Middle frontal gyrus (tissue), 1 donor: Measurements from ENCODE around the gene NPRL2.

Experiments used
- DNase-seq: peaks from one replicate; pipeline ENCODE4 v3.0.0-alpha.2; 2015; ENCODE audit warnings: low spot score; ENCODE audit errors: extremely low spot score

The NPRL2 gene

DNA sequence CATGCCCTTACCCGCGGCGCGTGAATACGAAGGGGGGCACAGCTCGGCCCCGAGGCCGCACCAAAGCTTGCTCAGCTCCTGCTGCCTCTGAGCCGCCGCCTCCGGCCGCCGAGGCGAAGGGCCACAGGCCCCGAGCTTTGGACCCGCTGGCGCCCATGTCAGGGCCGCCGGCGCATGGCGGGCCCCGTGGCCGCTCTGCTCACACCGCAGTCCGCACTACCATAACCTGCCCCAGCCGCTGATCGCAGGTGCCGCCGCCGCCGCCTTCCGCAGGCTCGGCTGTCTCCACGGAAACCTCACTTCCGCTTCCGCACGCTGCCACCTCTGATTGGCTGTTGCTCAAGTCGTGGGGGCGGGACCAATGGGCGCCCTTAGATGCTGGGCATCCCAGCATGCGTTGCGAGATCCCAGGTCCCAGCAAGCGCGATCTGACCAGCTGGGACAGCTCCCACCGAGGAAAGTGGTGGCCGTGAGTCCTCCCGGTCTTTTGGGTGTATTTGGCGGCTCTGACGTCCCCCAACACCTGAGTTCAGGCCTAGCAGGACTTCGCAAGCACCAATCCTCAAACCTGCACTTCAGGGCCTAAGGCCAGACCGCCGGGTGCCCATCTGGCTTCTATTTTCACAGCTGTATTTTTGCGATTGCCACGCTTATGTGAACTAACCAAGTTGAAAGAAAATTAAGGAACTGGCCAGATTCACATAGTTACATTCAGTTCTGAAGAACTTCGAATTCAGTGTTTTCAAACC, 22.5 kb downstream of the NPRL2 start, which contains the start of gene TUSC2:
Gene TUSC2, minus strand, starts transcription at position 281 of the 749 bp plus-strand sequence. Its CDS starts 124 bp downstream, at position 157.
- DNase-seq, result peak; percentile 97

DNA sequence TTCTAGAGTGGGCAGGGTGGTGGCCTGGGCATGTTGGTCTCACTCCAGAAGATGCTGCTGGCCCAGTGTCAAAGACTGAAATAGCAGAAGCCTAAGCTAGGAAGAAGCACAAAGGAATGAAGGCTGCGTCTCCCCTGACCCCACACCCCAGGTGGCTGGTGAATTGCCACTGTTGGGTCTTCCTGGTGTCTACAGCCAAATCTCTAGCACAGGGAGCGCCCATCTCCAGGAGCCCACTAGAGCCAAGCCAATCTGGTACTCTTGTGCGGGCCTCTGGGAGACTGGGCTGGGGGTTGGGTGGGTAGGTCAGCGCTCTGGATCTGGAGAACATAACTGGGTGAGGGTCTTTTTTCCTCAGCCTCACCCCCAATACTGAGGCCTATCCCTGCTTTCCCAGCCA, 23.4 kb downstream of the NPRL2 start:
- DNase-seq, result no peak

DNA sequence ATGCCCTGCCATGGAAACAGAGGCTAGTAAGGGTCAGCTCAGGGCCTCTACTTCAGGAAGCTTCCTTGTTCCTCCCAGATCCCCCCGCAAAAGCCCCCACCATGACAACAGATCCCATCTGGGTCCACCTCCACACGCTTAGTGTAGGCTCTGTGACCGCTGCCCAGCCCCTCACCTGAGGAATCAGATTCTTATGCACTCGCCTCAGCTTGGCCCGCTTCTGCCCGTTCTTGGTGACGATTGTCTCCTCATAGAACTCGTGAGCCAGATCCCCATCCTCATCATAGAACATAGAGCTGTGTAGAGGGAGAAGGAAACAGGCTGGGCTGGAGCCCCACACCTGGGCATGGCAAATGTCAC, 24.4 kb downstream of the NPRL2 start:
- no peak for DNase-seq

DNA sequence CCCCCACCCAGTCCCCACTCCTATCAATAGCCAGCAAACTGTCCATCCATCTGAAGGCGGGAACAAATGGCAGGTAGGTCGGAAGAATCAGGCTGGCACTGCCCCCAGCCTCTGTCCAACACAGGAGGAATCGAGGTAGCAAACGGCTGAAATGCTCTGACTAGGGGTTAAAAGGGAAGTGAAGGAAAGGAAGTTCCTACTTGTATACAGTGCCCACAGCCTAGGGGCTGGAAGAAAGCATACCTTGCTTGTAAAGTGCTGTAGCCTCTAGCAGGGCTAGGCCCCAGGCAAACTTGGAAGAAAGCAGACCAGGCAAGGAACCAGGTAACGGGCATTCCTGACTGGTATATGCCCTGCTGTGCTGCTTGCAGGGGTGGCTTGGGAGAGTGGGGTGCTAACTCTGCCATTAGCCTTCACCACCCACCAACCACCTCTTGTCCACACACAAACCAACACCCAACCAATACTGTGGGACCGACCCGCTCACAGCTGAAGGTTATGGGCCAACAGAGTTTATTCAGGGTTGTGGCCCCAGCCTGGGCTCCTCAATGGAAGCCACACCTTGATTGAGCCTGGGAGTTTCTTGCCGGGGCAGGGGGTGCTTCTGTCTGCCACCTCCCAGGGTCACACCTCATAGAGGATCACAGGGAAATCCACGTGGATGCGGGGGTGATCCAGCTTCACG, 24.9 kb downstream of the NPRL2 start:
- DNase-seq, result no peak

DNA sequence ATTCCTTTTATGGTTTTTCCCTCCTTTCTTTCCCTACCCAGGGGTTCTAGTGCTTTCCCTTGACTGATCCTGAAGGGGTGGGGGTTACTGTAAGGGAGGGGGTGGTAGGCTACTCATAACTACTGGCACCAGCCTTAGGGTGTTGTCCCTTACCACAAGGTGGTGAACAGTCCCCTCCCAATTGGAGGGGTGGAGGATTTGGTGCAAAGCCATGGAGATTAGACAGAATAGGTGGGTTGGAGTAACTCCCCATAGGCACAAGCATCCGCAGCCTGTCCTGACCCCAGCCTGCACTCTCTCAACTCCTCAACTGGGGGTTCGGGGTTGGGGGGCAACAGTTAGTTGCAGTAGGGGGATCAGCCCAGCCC, 25.5 kb downstream of the NPRL2 start:
- DNase-seq, result no peak

DNA sequence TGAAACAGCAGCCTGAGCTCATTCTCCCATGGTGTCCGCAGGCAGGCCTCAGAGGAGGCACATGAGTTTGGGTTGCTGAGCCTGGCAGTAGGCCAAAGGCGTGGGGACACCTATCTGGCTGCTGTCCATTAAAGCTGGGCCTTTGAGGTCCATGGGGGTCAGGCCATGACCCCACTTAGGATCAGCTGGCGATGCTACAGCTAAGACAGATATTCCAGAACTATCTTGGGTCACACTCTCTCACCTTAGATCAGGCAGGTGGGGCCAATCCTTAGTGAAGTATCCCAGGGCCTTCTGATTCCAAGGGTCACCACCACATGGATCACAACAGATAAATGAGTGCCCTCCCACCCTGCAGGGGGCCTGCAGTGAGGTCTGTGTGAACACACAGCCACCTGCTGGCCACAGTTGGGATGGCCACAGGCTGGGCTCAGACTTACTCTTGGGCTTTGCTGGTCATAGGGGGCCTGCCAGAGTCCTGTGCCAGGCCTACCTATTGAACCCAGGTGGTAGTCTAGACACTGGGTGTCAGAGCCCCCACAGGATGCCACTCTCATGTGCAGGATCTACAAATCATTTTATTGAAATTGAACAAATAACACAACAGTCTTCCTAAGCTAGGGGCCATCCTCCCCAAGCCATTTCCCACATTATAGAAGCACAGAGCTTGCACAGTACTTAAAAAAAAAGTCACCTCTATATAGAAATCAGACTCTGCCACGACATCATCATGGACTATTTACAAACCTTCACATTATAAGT, 26.0 kb downstream of the NPRL2 start:
- no peak for DNase-seq

DNA sequence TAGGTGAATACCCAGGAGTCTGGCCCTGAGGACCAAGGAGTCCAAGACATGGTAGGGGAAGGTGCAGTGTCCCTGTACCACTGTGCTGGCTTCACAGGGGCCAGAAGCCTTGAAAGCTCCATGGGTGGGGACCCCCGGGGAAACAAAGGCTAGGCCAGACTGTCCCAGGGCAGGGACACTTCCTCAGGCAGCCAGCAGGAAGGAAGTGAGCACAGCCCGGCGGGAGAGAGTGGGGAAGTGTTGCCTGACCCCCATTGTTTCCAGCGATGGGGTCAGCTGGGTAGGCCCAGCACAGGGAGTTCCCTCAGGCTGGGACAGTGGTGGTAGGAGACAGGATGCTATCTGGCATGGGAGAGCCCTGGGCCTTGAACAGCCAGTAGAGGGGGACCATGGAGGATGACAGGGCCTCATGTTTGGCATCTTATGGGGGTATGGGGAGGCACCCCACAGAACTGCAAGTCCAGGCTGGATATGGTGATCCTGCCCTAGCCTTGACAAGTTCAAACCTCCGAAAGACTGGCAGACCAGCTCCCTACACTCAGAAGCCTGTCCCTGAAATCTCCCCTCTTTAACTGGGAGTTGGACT, 26.9 kb downstream of the NPRL2 start:
- no peak for DNase-seq

DNA sequence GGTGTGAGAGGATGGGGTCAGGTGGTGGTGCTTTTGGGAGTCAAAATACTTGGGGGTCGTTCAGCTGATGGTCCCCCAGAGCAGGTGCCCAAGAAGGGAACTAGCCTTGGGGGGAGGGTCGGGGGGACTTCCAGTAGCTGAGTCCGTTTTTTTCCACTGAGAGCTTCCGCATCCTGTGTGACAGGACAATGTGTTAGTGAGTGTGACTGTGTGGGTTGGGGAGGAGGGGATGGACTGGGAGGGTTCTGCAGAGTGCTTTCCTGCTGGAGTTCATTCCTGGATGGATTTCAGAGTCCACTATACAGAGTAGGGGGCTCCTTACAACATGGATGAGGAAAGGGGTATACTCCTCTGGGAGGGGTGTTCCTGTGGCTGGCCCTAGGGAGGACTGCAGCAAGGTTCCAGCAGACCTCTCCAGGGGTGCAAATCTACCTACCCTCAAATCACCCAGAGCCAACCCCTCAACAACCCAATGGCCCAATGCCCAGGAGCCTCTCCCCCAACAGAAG, 27.4 kb downstream of the NPRL2 start:
- DNase-seq, result no peak

DNA sequence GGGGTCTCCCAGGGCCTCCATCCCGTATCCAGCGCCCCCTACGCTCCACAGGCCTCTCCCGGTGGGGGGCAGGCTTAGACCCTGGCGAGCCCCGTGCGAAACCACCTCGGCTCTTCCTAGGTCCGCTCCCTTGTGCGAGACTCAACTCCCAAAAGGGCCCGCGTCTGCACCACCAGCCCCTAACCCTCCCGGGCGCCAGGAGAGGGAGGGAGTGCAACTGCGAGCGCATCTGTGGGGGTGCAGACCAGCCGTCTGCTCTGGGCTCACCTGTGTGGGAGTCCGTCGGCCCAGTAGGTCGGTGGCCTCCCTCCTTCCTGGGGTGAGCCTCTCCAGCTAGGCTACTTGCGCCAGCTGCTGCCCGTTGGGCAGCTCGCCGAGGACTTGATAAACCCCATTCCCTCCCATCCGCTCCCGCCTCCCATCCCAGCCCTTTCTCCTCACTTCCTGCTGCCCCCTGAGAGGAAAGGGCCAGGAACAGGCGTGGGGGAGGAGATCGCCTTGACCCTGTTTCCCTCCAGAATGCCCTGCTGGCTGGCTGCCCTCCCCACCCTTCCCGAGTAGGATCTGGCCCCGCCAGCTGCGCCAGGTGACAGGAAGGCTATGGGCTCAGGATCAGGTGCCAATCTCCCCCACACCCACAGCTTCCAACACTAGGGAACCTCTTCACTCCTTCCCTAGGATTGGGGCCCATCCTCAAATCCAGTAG, 28.0 kb downstream of the NPRL2 start, which contains the start of gene HYAL2:
Gene HYAL2, minus strand, starts transcription at position 360 of the 706 bp plus-strand sequence. CDS start 2,256 bp downstream, outside the sequence.
- no peak for DNase-seq

DNA sequence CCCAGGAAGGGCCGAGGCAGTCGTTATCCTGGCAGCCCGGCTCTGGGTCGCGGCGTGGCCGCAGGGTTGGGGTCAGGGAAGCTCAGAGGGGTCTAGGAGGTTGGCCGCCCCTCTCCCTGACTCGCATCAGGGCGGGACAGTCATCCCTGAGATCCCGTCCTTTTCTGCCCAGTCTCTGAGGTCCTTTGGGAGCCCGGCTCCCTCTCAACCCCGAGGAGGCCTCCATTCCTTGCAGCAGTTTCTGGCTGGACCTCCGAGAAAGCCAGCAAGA, 28.5 kb downstream of the NPRL2 start:
- no peak for DNase-seq

DNA sequence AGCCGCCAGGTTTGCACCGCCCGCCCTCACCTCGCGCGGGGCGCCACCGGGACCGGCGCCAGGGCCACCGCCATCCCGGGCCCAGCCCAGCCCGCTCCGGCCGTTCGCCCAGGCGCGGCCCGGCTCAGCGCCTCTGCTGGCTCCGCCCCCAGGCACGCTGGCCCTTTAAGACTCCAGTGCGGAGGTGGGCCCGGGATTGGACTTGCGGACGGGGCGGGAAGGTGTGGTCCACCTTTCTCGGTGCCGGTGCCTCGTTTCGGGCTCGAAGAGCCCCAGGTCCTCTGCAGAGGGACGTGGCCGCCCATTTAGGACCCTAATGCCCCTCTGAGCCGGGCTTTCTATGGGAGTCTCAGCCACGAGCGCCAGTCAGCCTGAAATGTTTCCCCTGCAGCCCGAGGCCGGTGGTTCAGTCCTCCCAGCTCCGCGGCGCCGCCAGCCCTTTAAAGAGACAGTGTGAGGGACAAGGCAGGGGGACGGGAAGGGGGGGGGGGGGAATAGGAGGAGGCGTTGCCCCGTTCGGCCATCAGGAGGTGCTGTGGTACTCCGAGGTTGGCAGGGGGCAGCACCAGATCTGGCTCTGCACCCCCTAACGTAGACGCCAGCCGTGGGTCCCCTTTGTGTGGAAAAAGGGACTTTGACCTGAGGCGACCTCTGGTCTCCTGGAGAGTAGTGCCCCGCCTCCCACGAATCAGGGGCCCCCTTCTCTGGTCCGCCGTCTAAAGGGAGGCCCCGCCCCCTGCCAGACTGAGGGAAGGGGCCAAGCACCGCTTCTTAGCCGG, 29.1 kb downstream of the NPRL2 start:
- peak; percentile 81 for DNase-seq

DNA sequence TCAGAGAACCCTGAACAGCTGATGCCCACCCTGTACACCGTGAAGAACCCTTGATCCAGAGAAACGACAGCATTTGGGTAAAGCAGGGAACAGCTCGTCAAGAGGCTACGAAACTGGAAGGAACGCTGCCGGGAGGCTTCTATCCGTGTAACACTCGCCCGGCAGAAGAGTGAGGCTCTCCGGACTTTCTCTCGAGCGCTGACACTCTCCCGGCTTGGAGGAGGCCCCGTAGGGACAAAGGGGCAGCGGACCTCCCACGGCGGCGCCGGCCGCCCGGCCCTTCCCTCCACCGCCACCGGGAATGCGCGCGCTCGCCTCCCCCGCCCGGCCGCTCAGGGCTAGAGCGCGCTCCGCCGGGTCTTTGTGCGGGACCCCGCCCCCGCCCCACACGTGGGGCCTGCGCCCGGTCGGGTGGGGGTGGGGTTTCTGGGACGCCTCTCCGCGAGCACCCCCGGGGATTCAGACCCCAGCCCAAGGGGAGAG, 29.7 kb downstream of the NPRL2 start:
- DNase-seq, result peak; percentile 56

DNA sequence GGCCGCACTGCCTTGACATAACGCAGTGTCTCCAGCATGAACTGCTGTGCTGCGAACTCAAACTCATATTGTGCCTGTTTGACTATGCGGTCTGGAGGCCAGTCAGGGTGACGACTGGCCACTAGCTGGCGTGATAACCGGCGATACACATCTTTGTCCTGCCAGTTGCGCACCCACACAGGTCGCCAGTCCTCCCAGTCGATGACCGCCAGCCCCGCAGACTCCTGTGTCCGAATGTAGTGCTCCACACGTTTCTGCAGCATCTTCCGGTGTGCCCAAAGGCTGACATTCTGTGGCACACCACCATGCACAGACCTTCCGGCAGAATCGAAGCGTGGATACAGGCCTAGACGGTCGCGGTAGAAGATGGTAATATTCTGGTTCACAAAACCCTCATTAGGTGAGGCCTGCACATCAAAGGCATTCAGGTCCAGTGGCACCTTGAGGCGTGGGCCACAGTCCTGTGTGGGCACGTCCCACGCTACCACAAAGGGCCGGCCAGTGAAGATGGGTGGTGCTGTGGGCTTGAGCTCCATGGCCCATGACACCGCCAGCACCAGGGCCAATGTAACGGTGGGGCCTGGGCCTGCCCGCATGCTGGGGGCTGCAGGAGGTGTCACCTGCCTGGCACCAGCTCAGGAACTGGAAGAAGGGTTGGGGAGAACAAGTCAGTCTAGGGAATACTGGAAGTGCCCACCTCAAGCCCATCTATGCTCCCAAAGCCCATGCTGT, 30.5 kb downstream of the NPRL2 start:
- DNase-seq, result no peak

DNA sequence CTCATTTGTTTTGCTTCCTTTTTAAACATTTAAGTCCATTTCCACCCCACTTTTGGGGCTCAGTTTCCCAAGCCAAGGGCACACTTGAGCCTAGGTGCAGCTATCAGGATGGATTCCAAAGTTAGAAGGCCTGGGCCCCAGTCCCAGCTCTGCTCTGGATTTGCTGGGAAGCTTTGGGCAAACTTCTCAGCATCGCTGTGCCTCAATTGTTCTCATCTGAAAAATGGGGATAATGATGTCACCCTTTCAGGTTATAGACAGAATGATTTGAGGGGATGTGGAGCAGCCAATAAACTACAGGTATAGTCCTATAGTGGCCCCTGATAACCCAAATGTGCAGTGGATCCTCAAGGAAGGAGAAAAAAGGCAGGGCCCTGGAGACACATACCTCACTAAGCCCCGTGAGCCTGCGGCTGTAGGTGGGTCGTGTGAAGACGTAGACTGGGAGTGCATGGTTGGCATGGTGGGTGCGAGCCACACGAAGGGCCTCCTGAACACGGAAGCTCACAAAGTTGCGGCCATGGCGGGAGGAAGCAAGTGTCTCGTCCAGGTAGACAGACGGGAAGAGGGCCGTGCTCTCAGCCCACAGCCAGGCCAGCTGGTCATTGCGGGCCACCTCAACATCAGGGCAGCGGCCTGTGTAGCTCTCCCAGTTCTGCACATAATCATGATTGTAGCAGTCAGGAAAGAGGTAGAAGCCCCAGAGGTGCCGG, 31.2 kb downstream of the NPRL2 start:
- DNase-seq, result no peak

DNA sequence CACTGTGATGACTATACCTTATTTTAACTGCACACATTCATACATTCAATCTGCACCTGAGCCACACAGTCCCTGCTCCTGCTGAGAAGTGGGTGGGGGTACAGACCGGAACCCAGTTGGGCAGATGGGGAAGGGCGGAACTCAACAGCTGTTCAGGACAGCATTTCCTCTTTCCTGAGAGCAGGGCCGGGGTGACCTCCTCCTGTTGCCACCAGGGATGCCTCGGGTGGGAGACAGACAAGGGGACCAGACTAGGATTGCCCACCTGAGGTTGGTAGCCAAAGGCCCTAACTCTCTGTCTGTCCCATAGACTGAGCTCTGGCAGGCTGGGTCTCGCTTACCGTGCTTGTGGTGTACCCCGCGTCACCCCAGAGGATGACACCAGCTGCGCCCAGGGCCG, 32.0 kb downstream of the NPRL2 start:
- DNase-seq, result no peak

DNA sequence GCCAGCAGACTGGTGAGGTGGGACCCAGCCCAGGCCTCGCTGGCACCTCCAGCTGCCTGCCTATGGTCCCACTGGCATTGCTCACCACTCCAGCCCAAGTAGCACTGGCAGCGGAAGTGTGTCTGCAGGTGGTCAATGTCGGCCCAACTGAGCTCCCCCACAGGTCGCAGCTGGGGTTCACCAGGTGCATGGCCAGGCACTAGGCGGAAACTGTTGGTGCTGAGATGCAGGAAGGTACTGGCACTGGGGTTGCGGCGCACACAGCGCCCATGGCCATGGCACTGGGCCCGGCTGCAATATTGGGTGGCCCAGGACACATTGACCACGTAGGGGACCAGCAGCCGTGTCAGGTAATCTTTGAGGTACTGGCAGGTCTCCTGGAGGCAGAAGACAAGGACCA, 32.4 kb downstream of the NPRL2 start:
- no peak for DNase-seq

DNA sequence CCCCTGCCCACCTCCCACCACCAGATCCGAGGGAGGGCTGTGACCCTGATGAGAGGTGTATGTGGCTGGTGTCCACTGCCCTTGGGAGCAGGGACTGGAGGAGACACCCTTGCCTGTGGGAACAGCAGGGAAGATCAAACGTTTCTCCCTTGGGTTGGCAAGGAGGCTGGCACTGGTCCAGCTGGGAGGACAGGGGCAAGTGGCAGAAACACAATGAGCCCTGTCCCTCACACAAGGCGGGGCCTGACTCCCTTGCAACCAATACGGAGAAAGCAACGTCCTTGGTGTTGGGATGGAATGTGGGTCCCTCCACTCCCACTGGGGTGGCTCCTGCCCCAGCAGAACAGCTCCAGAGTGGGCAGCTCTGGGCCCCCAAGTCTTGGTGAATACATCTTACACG, 33.3 kb downstream of the NPRL2 start:
- DNase-seq, result no peak

DNA sequence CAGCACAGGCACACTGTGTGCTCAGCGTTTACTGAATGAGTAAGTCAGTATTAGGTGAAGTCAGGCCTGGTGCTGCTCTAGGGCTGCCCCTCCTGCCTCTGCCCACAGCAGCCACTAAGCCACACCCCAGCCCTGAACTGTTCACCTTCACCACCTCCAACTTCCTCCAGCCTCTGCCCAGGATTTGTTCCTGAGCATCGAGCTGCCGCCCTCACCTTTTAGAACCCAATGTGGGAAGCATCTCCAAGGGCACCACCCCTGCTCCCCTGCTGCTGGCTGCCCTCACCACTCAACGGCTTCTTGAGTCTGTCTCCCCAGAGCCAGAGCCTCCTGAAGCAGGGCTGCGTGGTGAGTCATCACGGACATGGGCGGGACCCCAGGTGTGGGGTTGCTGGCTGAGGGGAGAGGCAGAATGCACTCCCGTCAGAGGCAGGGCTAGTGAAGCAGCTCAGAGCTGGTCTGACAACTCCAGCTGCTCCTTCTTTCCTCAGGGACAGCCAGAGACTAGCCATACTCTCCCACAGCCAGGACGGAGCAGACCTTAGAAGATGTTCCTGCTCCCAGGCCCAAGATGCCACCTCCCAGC, 33.8 kb downstream of the NPRL2 start:
- DNase-seq, result no peak

DNA sequence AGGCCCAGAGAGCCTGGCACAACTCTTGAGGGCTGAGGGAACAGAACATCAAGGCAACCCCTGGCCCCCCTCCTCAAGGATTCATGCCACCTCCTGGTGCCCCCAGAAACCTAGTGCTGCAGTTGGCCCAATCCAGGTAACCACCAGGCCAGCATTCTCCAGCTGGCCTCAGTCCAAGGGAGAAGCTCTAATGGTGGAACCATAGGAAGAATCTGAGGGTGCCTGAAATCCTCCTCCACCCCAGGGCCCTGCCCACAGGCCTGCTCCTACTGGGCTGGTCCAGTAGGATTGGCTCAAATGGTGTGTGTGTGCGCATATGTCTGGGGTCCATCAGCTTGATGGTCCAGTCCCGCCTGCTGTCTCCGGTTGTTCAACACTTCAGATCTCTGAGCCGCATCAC, 35.8 kb downstream of the NPRL2 start:
- DNase-seq, result no peak
